ENCODE data around the gene USF3.

Gene USF3

GRCh38 chr3:113696658-113697499 is 437 bp upstream of the USF3 start:
- Histone ChIP-seq H3K79me2 (peaks cover 23% of the 10 kb centered on the region), H3K9me3 (ENCODE audit: control insufficient read depth, low read length) (no peaks in the 10 kb centered on the region), H3K36me3 (ENCODE audit: control insufficient read depth, insufficient read depth, low read length) (no peaks in the 10 kb centered on the region), H3K9ac (peak overlapping the region; percentile 51), H3K4me1 (peaks cover 12% of the 10 kb centered on the region), H2AFZ (peak overlapping the region; percentile 87), H3K27ac (peak overlapping the region; percentile 94), H3K4me2 (ENCODE audit: low read length) (peak overlapping the region; percentile 66), H3K4me3 (ENCODE audit: low read depth, low read length) (peak overlapping the region; percentile 99), H3K27me3 (ENCODE audit: control insufficient read depth, insufficient read depth, low read length) (no peaks in the 10 kb centered on the region)
- TF ChIP-seq CTCF (IDR thresholded peaks at IDR 0.05): peak; percentile 29

- Histone ChIP-seq H3K4me3 (ENCODE audit: low read depth, low read length) (peak overlapping the region; percentile 99), H3K4me1 (peaks cover 14% of the 10 kb centered on the region)
Observed at GRCh38 chr3:113695431-113695785, 1.0 kb downstream of the USF3 start.

GRCh38 chr3:113690482-113690881 is 6.0 kb downstream of the USF3 start:
- Histone ChIP-seq H3K27ac (no peak overlapping the region), H3K79me2 (peaks cover 49% of the 10 kb centered on the region), H3K4me3 (ENCODE audit: low read depth, low read length) (no peak overlapping the region), H3K4me1 (peaks cover 22% of the 10 kb centered on the region), H2AFZ (no peak overlapping the region), H3K9ac (no peak overlapping the region), H3K4me2 (ENCODE audit: low read length) (no peak overlapping the region), H3K27me3 (ENCODE audit: control insufficient read depth, insufficient read depth, low read length) (no peaks in the 10 kb centered on the region), H3K9me3 (ENCODE audit: control insufficient read depth, low read length) (no peaks in the 10 kb centered on the region), H3K36me3 (ENCODE audit: control insufficient read depth, insufficient read depth, low read length) (no peaks in the 10 kb centered on the region)
- no peak for TF ChIP-seq CTCF (IDR thresholded peaks at IDR 0.05)

More at GRCh38 chr3:113695431-113695785, 1.0 kb downstream of the USF3 start:
- H3K9ac ChIP-seq: peak overlapping the region; percentile 55
- H3K4me2 ChIP-seq (ENCODE audit: low read length): peak overlapping the region; percentile 85
- H3K27me3 ChIP-seq (ENCODE audit: control insufficient read depth, insufficient read depth, low read length): no peaks in the 10 kb centered on the region
- no peaks in the 10 kb centered on the region for H3K36me3 ChIP-seq (ENCODE audit: control insufficient read depth, insufficient read depth, low read length)
- no peaks in the 10 kb centered on the region for H3K9me3 ChIP-seq (ENCODE audit: control insufficient read depth, low read length)
- peak overlapping the region; percentile 86 for H2AFZ ChIP-seq
- peaks cover 33% of the 10 kb centered on the region for H3K79me2 ChIP-seq
- no peak for TF ChIP-seq CTCF (IDR thresholded peaks at IDR 0.05)
- H3K27ac ChIP-seq: peak overlapping the region; percentile 89

GRCh38 chr3:113685956-113686721 is 10.3 kb downstream of the USF3 start:
- no peaks in the 10 kb centered on the region for H3K27me3 ChIP-seq (ENCODE audit: control insufficient read depth, insufficient read depth, low read length)
- H3K4me2 ChIP-seq (ENCODE audit: low read length): no peak overlapping the region
- H3K79me2 ChIP-seq: peaks cover 39% of the 10 kb centered on the region
- H3K9ac ChIP-seq: no peak overlapping the region
- H3K27ac ChIP-seq: no peak overlapping the region
- peaks cover 10% of the 10 kb centered on the region for H3K4me1 ChIP-seq
- H3K4me3 ChIP-seq (ENCODE audit: low read depth, low read length): no peak overlapping the region
- no peaks in the 10 kb centered on the region for H3K36me3 ChIP-seq (ENCODE audit: control insufficient read depth, insufficient read depth, low read length)
- no peaks in the 10 kb centered on the region for H3K9me3 ChIP-seq (ENCODE audit: control insufficient read depth, low read length)
- TF ChIP-seq CTCF (IDR thresholded peaks at IDR 0.05): no peak
- no peak overlapping the region for H2AFZ ChIP-seq
